Hypothalamus (tissue), 51 donors: ENCODE results near the gene CALHM2.

Source experiments
- DNase-seq, 51 donors: peaks; one replicate each; lab custom pipeline; 2025; lab: John Stamatoyannopoulos, UW

CALHM2 gene

DNA sequence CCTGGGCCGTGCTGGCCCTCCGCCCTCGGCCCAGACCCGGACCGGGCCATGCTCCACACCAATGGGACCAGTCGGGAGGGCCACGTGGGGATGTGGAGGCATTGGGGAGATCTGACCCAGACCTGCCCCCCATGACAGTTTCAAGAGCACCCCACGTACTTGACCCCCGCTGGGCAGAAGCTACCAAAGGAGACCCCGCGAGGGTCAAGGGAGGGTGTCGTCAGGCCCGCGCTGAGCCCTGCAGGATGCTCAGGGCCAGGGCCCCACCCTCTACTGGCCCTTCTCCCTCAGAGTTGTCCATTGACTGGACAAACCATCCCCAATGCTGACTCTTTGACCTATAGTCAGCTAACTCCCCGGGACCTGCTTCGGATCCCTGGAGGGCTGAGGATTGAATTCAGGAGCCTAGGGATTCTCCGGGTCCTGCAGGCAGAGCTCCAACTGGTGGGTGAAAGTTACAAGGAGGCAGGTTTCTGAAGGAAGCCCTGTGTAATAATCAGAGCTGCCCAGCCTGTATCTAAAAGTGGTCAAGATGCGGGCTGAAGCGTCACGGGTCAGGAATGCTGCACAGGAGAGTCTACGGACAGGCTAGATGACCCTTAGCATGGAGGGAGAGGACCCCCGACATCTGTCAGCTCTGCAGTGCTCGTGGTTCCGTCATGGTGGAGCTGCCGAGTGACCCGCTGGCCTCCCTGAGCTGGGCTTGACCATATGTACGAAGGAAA is 498 bp upstream of the CALHM2 start:
- DNase-seq = no peak

GRCh38 chr10:103451091-103451813 is 918 bp downstream of the CALHM2 start:
- DNase-seq = peak in 7 of 51 donors; percentile 12 to 30 (median 18)

GRCh38 chr10:103450201-103450695 is 1.9 kb downstream of the CALHM2 start:
- no peak for DNase-seq

- no peak for DNase-seq
Measured at GRCh38 chr10:103449208-103450144, 2.7 kb downstream of the CALHM2 start.

GRCh38 chr10:103448746-103449145 is 3.4 kb downstream of the CALHM2 start:
- DNase-seq = no peak

DNA sequence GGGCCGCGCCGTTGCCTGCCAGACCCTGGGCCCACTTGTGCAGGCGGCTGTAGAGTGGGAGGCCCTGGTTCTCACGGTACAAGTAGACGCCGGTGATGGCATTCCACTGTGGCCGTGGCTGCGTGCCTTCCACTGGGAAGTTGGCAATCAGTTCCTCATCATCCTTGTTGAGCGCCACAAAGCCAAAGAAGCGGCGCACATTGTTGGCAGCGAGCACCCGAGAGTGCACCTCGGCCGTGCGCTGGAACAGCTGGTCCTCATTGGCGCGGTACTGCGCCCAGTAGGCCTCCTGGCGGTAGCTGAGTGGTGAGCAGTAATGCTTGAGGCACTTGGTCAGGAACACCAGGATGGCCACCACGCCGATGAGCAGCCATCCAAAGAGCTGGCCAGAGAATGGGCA is 5.0 kb downstream of the CALHM2 start:
- DNase-seq = no peak

- DNase-seq = peak in 8 of 51 donors; percentile 6 to 50 (median 22)
Measured at GRCh38 chr10:103445767-103446567, 6.2 kb downstream of the CALHM2 start.

- no peak for DNase-seq
Measured at GRCh38 chr10:103445366-103445765, 6.8 kb downstream of the CALHM2 start.

DNA sequence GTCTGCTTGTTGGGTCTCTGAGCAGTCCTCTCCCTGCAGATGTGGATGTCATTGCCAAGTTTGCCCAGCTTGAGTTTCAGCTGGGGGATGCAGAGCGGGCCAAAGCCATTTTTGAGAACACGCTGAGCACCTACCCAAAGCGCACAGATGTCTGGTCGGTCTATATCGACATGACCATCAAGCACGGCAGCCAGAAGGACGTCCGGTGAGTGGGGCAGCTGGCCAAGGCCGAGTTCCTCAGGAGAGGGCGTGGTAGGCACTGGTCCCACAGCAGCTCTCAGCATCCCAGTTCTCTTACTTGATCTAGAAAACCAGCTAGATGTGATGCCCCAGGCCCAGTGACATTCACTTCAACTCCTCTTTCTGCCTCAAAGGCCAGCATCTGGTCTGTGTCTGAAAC is 7.7 kb downstream of the CALHM2 start:
- DNase-seq = no peak

- DNase-seq = no peak
Measured at GRCh38 chr10:103443475-103444185, 8.5 kb downstream of the CALHM2 start.

GRCh38 chr10:103442031-103442461 is 10.1 kb downstream of the CALHM2 start:
- DNase-seq = peak in 3 of 51 donors; percentile 2 to 22 (median 11)

- DNase-seq = no peak
Measured at GRCh38 chr10:103441611-103442010, 10.6 kb downstream of the CALHM2 start.

DNA sequence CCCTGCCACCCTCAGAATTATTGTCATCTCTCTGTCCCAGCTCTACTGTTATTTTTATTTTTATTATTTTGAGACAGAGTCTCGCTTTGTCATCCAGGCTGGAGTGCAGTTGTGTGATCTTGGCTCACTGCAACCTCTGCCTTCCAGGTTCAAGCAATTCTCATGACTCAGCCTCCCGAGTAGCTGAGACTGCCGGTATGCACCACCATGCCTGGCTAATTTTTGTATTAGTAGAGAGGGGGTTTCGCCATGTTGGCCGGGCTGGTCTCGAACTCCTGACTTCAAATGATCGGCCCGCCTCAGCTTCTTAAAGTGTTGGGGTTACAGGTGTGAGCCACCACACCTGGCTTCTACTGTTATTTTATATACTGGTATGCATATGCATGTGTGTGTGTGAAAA is 11.0 kb downstream of the CALHM2 start:
- no peak for DNase-seq

DNA sequence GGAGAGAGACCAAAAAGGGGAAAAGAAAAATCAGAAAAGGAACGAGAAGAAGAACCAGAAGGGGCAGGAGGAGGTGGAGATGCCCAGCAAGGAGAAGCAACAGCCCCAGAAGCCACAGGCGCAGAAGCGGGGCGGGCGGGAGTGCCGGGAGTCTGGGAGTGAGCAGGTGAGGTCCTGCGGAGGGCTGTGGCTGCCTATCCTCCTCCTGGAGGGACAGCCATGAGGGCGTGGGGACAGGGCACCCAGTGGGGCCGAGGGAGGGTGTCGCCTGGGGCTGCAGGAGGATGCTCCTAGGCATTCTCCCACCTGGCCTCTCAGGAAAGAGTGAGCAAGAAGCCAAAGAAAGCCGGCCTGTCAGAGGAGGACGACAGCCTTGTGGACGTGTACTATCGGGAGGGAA is 11.8 kb downstream of the CALHM2 start:
- DNase-seq = no peak

- no peak for DNase-seq
Measured at GRCh38 chr10:103439776-103440175, 12.4 kb downstream of the CALHM2 start.

DNA sequence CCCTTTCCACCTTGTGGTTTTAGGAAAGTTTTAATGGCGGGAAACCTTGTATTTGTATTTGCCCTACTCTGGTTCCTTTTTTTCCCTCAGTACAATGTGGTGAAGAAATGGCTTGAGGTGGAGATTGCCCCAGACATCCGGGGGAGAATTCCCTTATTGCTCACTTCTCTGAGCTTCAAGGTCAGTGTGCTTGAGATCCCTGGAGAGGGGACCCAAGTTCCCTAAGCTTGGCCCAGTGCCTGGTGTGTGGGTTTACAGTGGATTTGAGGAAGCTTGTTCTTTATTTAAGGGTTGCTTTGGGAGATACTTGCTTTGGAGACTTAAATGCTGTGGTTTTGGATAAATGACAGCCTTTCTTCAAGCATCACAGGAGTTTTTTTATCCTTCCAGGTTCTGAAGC is 18.3 kb downstream of the CALHM2 start:
- DNase-seq = no peak

- DNase-seq = no peak
Measured at GRCh38 chr10:103431902-103432301, 20.3 kb downstream of the CALHM2 start.

DNA sequence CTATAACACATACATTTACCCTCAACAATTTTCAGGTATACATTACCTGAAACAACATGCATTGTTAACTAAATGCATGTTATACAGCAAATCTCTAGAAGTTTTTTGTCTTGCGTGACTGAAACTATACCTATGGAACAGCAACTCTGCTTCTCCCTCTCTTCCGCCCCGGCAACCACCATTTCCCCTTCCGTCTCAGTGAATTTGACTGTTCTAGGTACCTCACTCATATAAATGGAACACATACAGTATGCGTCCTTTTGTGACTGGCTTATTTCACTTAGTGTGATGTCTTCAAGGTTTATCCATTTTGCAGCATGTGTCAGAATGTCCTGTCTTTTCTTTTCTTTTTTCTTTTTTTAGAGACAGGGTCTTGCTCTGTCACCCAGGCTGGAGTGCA is 22.5 kb downstream of the CALHM2 start:
- DNase-seq = no peak

- no peak for DNase-seq
Measured at GRCh38 chr10:103428989-103429643, 23.1 kb downstream of the CALHM2 start.
